Ovary (tissue), 3 donors: ENCODE data around the gene GTF2IRD2.
"Not testable (repeated sequence)": the region's sequence is repeated elsewhere in the genome, so short reads cannot be mapped to it uniquely, and the experiment has no call there.

Experiments
- CTCF ChIP-seq, 3 donors: fragments of 450-650 bp in 2 of 3; fragments of 200-600 bp in 1 of 3; IDR thresholded peaks; one replicate each; pipeline versions ENCODE4 v1.5.1 to v1.8.0; 2016 to 2022; ENCODE audit warnings: antibody characterized with exemption in 3 of 3, mild to moderate bottlenecking in 1 of 3
- EP300 ChIP-seq: sonication (generic); formaldehyde crosslinking; IDR thresholded peaks from one replicate; pipeline ENCODE4 v1.6.1; 2017; ENCODE audit warnings: antibody characterized with exemption
- donor health status: DM: no; HTN: no; CAD: no.

DNA sequence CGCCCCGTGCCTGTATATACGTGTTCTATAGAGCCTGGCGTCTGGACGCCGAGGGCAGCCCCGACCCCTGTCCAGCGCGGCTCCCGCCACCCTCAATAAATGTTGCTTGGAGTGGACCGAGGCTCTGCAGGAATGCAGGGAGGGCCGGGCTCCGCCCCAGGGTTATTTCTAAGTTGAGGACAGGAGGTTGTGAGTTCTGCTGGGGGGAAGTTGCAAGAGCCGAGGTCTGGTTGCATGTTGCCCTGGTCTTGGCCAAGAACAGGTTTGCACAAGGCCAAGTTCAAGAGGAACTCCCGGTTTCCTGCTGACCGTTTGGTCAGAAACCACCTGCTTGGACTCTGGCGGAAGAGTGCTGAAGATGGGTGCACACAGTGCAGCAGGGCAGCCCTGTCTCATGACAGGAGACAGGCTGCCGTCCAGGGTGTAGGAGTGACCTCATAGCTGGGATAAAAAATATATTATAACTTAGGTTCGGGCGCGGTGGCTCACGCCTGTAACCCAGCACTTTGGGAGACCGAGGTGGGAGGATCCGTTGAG, 62.1 kb downstream of the GTF2IRD2 start:
- not testable (repeated sequence) for TF ChIP-seq CTCF (IDR thresholded peaks at IDR 0.05); EP300
